K562 (cell line): ENCODE results near the gene CTRB1. TPM values are rescaled to one million over a fixed set of nuclear protein-coding genes. Genes with fewer than 3 reads are reported as not detected.

ENCODE experiments used
- ATAC-seq: fragments of 200-7000 bp; cut with Tn5 transposase; 3 replicates; pipeline ENCODE4 v1.9.1; 2020; ENCODE audit warnings: moderate library complexity
- Bru-seq: library from RNA; stranded (reverse); fragments of 400-500 nt; gene quantifications from one replicate; lab custom pipeline; 2021; lab: Mats Ljungman, UMichigan
- BruChase-seq, 2 experiments: library from RNA; stranded (reverse); fragments of 400-500 nt; gene quantifications; one replicate each; lab custom pipeline; 2021; lab: Mats Ljungman, UMichigan
- BruUV-seq: library from RNA; stranded (reverse); fragments of 400-500 nt; replicated peaks from 2 replicates; lab custom pipeline; 2021; lab: Mats Ljungman, UMichigan
- CTCF ChIA-PET: fragments of 300-600 bp; formaldehyde crosslinking; extraction: SDS; loops from one replicate; lab custom pipeline; 2021; ENCODE audit warnings: low intra/inter-chr PET ratio; lab: Yijun Ruan, JAX
- POLR2A ChIA-PET: fragments of 300-600, 350-650 bp; sonication (Branson Sonifier 250); formaldehyde crosslinking; extraction: SDS; loops from one replicate; lab custom pipeline; 2021; ENCODE audit warnings: antibody characterized with exemption, inconsistent platforms; lab: Yijun Ruan, JAX
- DNase-seq, 4 experiments: peaks; one replicate each; pipeline versions ENCODE4 v3.0.0 to v3.0.0-alpha.2; 2011 to 2018; ENCODE audit warnings: low spot score in 3 of 4, mixed read lengths in 3 of 4; ENCODE audit errors: extremely low read depth in 1 of 4
- FAIRE-seq: peaks from 2 replicates; lab custom pipeline; 2011; peaks lifted over from hg19 to GRCh38; lab: Jason Lieb, UNC
- H2AFZ ChIP-seq: 2 replicates; pipeline ENCODE4 v1.6.0; 2011; ENCODE audit warnings: low read depth, low read length, control low read depth, inconsistent platforms
- H3K27ac ChIP-seq: fragments of 200-600 bp; 3 replicates; pipeline ENCODE4 v1.8.0; 2011; ENCODE audit warnings: low read depth, mild to moderate bottlenecking, control low read depth, inconsistent platforms, low read length, moderate library complexity, mixed read lengths; ENCODE audit errors: extremely low read depth
- H3K27me3 ChIP-seq, 2 experiments: fragments of 300-600 bp in 1 of 2; 2 replicates in 1 of 2; 3 replicates in 1 of 2; pipeline versions ENCODE4 v1.6.0 to v1.8.0; 2011; ENCODE audit warnings: inconsistent platforms in 2 of 2, low read length in 2 of 2, mild to moderate bottlenecking in 1 of 2, mixed read lengths in 1 of 2, moderate library complexity in 1 of 2; ENCODE audit not compliant: control insufficient read depth in 2 of 2, insufficient read depth in 2 of 2
- H3K36me3 ChIP-seq: fragments of 300-600 bp; 3 replicates; pipeline ENCODE4 v1.8.0; 2011; ENCODE audit warnings: mild to moderate bottlenecking, low read length, inconsistent platforms; ENCODE audit not compliant: control insufficient read depth, insufficient read depth
- H3K4me1 ChIP-seq, 2 experiments: fragments of 200-600 bp in 1 of 2; replicated peaks in 1 of 2; 2 replicates in 1 of 2; 3 replicates in 1 of 2; pipeline versions ENCODE4 v1.5.1 to v1.8.0; 2011; ENCODE audit warnings: inconsistent platforms in 2 of 2, low read length in 2 of 2, mild to moderate bottlenecking in 1 of 2, mixed read lengths in 1 of 2, moderate library complexity in 1 of 2; ENCODE audit not compliant: control insufficient read depth in 2 of 2, insufficient read depth in 2 of 2
- H3K4me2 ChIP-seq: 2 replicates; pipeline ENCODE4 v1.6.1; 2011; ENCODE audit warnings: low read length, control low read depth, inconsistent platforms, mixed read lengths; ENCODE audit not compliant: insufficient read depth
- H3K4me3 ChIP-seq: fragments of 200-600 bp; sonication (generic), shearing (Covaris generic); 2 replicates; pipeline ENCODE4 v1.5.1; 2016; ENCODE audit warnings: control low read depth, inconsistent platforms
- H3K79me2 ChIP-seq: fragments of 200-600 bp; 3 replicates; pipeline ENCODE4 v1.8.0; 2011; ENCODE audit warnings: low read length, inconsistent platforms; ENCODE audit not compliant: control insufficient read depth, insufficient read depth
- H3K9ac ChIP-seq, 2 experiments: 2 replicates each; pipeline versions ENCODE4 v1.6.0 to v1.6.1; 2011; ENCODE audit warnings: low read depth in 2 of 2, low read length in 2 of 2, control low read depth in 1 of 2, inconsistent platforms in 1 of 2, mild to moderate bottlenecking in 1 of 2, mixed read lengths in 1 of 2; ENCODE audit not compliant: insufficient read depth in 1 of 2
- H3K9me1 ChIP-seq: one replicate; pipeline ENCODE4 v1.6.0; 2011; ENCODE audit warnings: inconsistent platforms, mild to moderate bottlenecking, low read length, moderate library complexity; ENCODE audit not compliant: control insufficient read depth, insufficient read depth
- H3K9me3 ChIP-seq: replicated peaks from 2 replicates; pipeline ENCODE4 v1.5.1; 2011; ENCODE audit warnings: low read depth, low read length, inconsistent platforms; ENCODE audit not compliant: control insufficient read depth, insufficient read depth
- H4K20me1 ChIP-seq: replicated peaks from 2 replicates; pipeline ENCODE4 v1.6.1; 2011; ENCODE audit warnings: low read length, inconsistent platforms, mixed read lengths; ENCODE audit not compliant: control insufficient read depth, insufficient read depth
- BDP1 ChIP-seq: IDR thresholded peaks from 3 replicates; pipeline ENCODE4 v1.6.1; 2011; ENCODE audit not compliant: insufficient read length, insufficient read depth
- DPF2 ChIP-seq: fragments of 450-650 bp; IDR thresholded peaks from 2 replicates; pipeline ENCODE4 v1.6.1; 2016
- ERF ChIP-seq: fragments of 450-650 bp; formaldehyde crosslinking; IDR thresholded peaks from 2 replicates; pipeline ENCODE4 v1.4.0; 2020; ENCODE audit warnings: mild to moderate bottlenecking, mixed read lengths
- ESRRB ChIP-seq: fragments of 250-450 bp; sonication (Bioruptor Pico); IDR thresholded peaks from 2 replicates; pipeline ENCODE4 v1.5.0; 2020; ENCODE audit warnings: mild to moderate bottlenecking, moderate library complexity, borderline replicate concordance
- ETV6 ChIP-seq, 3 experiments: fragments of 150-350 bp in 1 of 3; sonication (generic) in 1 of 3; formaldehyde crosslinking in 1 of 3; IDR thresholded peaks; 2 replicates each; pipeline versions ENCODE4 v1.6.1 to v1.8.0; 2014 to 2022; ENCODE audit warnings: borderline replicate concordance in 2 of 3, low read depth in 2 of 3, antibody characterized with exemption in 1 of 3, low read length in 1 of 3, mild to moderate bottlenecking in 1 of 3, missing genetic modification reagents in 1 of 3
- MAX ChIP-seq: sonication (generic); formaldehyde crosslinking; IDR thresholded peaks from 2 replicates; pipeline ENCODE4 v1.9.0; 2022; ENCODE audit warnings: mild to moderate bottlenecking, missing genetic modification reagents
- PHB2 ChIP-seq: fragments of 450-650 bp; IDR thresholded peaks from 2 replicates; pipeline ENCODE4 v1.6.1; 2017; ENCODE audit warnings: low read depth
- SETDB1 ChIP-seq: IDR thresholded peaks from one replicate; pipeline ENCODE4 v1.6.1; 2012; ENCODE audit warnings: low read length, control low read depth, inconsistent platforms
- TRIM25 ChIP-seq: fragments of 450-650 bp; IDR thresholded peaks from 2 replicates; pipeline ENCODE4 v1.7.0; 2016; ENCODE audit warnings: borderline replicate concordance
- TSC22D4 ChIP-seq: fragments of 450-650 bp; IDR thresholded peaks from 2 replicates; pipeline ENCODE4 v1.6.1; 2016; ENCODE audit warnings: missing genetic modification characterization, missing biosample characterization, control low read depth
- ZFPM2 ChIP-seq: fragments of 250-450 bp; sonication (Bioruptor Pico); IDR thresholded peaks from 2 replicates; pipeline ENCODE4 v1.5.1; 2022; ENCODE audit warnings: mild to moderate bottlenecking
- ZKSCAN1 ChIP-seq: fragments of 150-350 bp; IDR thresholded peaks from 2 replicates; pipeline ENCODE4 v1.6.1; 2016; ENCODE audit warnings: low read depth, low read length
- ZNF639 ChIP-seq, 2 experiments: fragments of 200-800 bp in 1 of 2; sonication (Bioruptor generic) in 1 of 2; sonication (generic) in 1 of 2; formaldehyde crosslinking in 1 of 2; IDR thresholded peaks in 1 of 2; conservative IDR thresholded peaks in 1 of 2; 2 replicates each; pipeline versions ENCODE4 v1.5.0 to v1.6.1; 2016 to 2020; ENCODE audit warnings: missing compliant biosample characterization in 1 of 2, missing genetic modification characterization in 1 of 2, missing genetic modification reagents in 1 of 2
- WGBS: fragments of 100-300 bp; shearing (Covaris generic); methylation state at CpG from one replicate; pipeline ENCODE4 v1.1.6; 2016; ENCODE audit warnings: low coverage, mixed read lengths; ENCODE audit not compliant: insufficient coverage; ENCODE audit errors: missing lambda C conversion rate; 5-methylcytosine and 5-hydroxymethylcytosine counted together
- in situ Hi-C: fragments of 300-500 bp; cut with MboI; formaldehyde crosslinking; loops from 4 replicates; pipeline ENCODE4 v1.15.0; 2018; ENCODE audit warnings: inconsistent platforms, mixed read lengths
- intact Hi-C: fragments of 100-400 bp; cut with micrococcal nuclease; formaldehyde crosslinking; loops from 2 replicates; pipeline ENCODE4 v1.14.2; 2022
- long read RNA-seq, 3 experiments: library from polyadenylated mRNA in 2 of 3; library from RNA in 1 of 3; unstranded in 2 of 3; stranded (forward) in 1 of 3; transcript quantifications; one replicate each; pipeline ENCODE4 v2.0.0, GENCODE V29; 2019 to 2022
- polyA minus RNA-seq, 3 experiments: library from RNA; depleted of rRNA, polyadenylated mRNA; stranded (reverse); fragments of >200 nt; gene quantifications; 2 replicates each; pipeline ENCODE4 v1.2.3, GENCODE V29; 2011
- polyA plus RNA-seq, 8 experiments: library from polyadenylated mRNA; depleted of rRNA in 4 of 8; stranded (reverse) in 5 of 8; unstranded in 3 of 8; fragments of >200 nt; fragmentation: Nextera tagmentation in 2 of 8; fragmentation: Illumina TruSeq in 1 of 8; extraction: Ambion mirVana in 2 of 8; extraction: Trizol in 1 of 8; gene quantifications; 2 replicates each; pipeline versions ENCODE4 v1.2.1 to v1.2.3, GENCODE V29; 2011 to 2014; ENCODE audit warnings: inconsistent platforms in 1 of 8, missing spikeins in 1 of 8
- total RNA-seq, 7 experiments: library from RNA; depleted of rRNA in 6 of 7; stranded (reverse); fragments of >200 nt in 6 of 7; fragmentation: Illumina TruSeq in 2 of 7; extraction: Trizol in 2 of 7; gene quantifications; 2 replicates each; pipeline versions ENCODE4 v1.2.1 to v1.2.3, GENCODE V29; 2011 to 2021; ENCODE audit warnings: low replicate concordance in 1 of 7

Gene CTRB1
- not detected in 2 replicates for total RNA-seq (2011; cell fraction: chromatin; rRNA removed; ENCODE audit: low replicate concordance)
- total RNA-seq (2011; cell fraction: nucleolus; rRNA removed) = not detected in 2 replicates
- total RNA-seq (2011; cell fraction: nucleoplasm; rRNA removed) = not detected in 2 replicates
- total RNA-seq (2014; rRNA removed) (not detected in 2 replicates), total RNA-seq (2014; rRNA removed; fragmentation: Illumina TruSeq; extraction: Trizol) (not detected in 2 replicates), total RNA-seq (2015; rRNA removed; fragmentation: Illumina TruSeq; extraction: Trizol) (not detected in 2 replicates), total RNA-seq (2021) (2.3 and 5.3 TPM in 2 replicates), polyA plus RNA-seq (2011; rRNA removed) (not detected in 2 replicates), polyA plus RNA-seq (2014; fragmentation: Illumina TruSeq; extraction: Trizol) (not detected in 2 replicates), polyA plus RNA-seq (2014; fragmentation: Nextera tagmentation; extraction: Ambion mirVana) (not detected), polyA plus RNA-seq (2014; rRNA removed) (not detected in 2 replicates), polyA minus RNA-seq (2011; rRNA and poly(A)+ RNA removed) (not detected in 2 replicates), Bru-seq, nascent RNA (not detected), BruChase-seq, experiment 1, labeled RNA remaining after a 2-hour chase (not detected), BruChase-seq, experiment 2, labeled RNA remaining after a 6-hour chase (percentile 12 among the genes with signal in this experiment)
- not detected in 2 replicates for polyA plus RNA-seq (2011; cell fraction: cytosol; rRNA removed)
- polyA plus RNA-seq (2011; cell fraction: nucleus; rRNA removed) = not detected in 2 replicates
- not detected in 2 replicates for polyA plus RNA-seq (2012)
- polyA minus RNA-seq (2011; cell fraction: cytosol; rRNA and poly(A)+ RNA removed) = not detected in 2 replicates
- not detected in 2 replicates for polyA minus RNA-seq (2011; cell fraction: nucleus; rRNA and poly(A)+ RNA removed)
- long read RNA-seq, experiment 1 = 0 reads
- long read RNA-seq, experiment 2 = 0 reads
- long read RNA-seq, experiment 3 = 0 reads

GRCh38 chr16:75218256-75219076 lies at the start of gene CTRB1:
Gene CTRB1, plus strand, starts transcription at chr16:75218988. Its CDS starts 20 bp downstream, at chr16:75219008.
- Histone ChIP-seq H3K36me3 (no peaks in the 10 kb centered on the region), H3K9ac (0 out of 4 replicates have a peak within 1 kb of the TSS, but pooled peaks of 1 of the 2 experiments have one; percentile 18), H3K27ac (no peak within 1 kb of the TSS), H3K9me3 (no peaks in the 10 kb centered on the region), H3K4me1 (peaks cover 0 to 11% of the 10 kb centered on the region in 2 experiments; a peak in 2 of 5 replicates), H2AFZ (no peak within 1 kb of the TSS), H4K20me1 (no peaks in the 10 kb centered on the region), H3K27me3 (peaks cover 7% of the 10 kb centered on the region in 2 experiments; a peak in 3 of 5 replicates), H3K9me1 (no peaks in the 10 kb centered on the region), H3K79me2 (no peaks in the 10 kb centered on the region), H3K4me2 (no peak within 1 kb of the TSS; the same call in 1 of the 2 replicates), H3K4me3 (no peak within 1 kb of the TSS)
- no peak for FAIRE-seq
- WGBS = 36% methylated on average over 15 of the region's 19 CpGs
- intact Hi-C loops (no loop called here), in situ Hi-C loops (loop anchor here (25.0 kb wide), 1 partner anchor 1969 kb away; the partner anchor contains the start of genes MON1B and SYCE1L)
- ChIA-PET POLR2A (interaction anchor here (0.7 to 1.1 kb wide), 2 partner anchors 171 to 368 kb away, joined by 3 read pairs; no protein-coding TSS in a partner anchor), CTCF (no interaction called here)
- no TSS peak for BruUV-seq
- no peak for DNase-seq
- peak; percentile 13; the same call in 2 of the 3 replicates for ATAC-seq
- TF ChIP-seq TRIM25 = no peak
- no peak for TF ChIP-seq MAX (CRISPR knock-in tag)
- no peak for TF ChIP-seq ZKSCAN1
- no peak for TF ChIP-seq ZFPM2
- no peak for TF ChIP-seq ERF (CRISPR knock-in tag)
- no peak for TF ChIP-seq DPF2
- no peak for TF ChIP-seq ETV6 (IDR thresholded peaks at IDR 0.05; ENCODE audit: borderline replicate concordance in 1 of 2, low read depth in 2 of 2, low read length in 1 of 2)
- TF ChIP-seq ETV6 (CRISPR knock-in tag; IDR thresholded peaks at IDR 0.05; ENCODE audit: borderline replicate concordance) = no peak
- TF ChIP-seq PHB2 = no peak
- no peak for TF ChIP-seq BDP1
- TF ChIP-seq ESRRB (CRISPR knock-in tag) = no peak
- no peak for TF ChIP-seq ZNF639 (CRISPR knock-in tag; conservative IDR thresholded peaks at IDR 0.05 in 1 of 2, IDR thresholded peaks at IDR 0.05 in 1 of 2)
- no peak for TF ChIP-seq TSC22D4 (tag)
- TF ChIP-seq SETDB1 = no peak
